OCI-M1 (cell line): Measurements from ENCODE around the gene PTPRE.

Experiments used
- DNase-seq: peaks from one replicate; lab custom pipeline; 2025; lab: John Stamatoyannopoulos, UW

PTPRE gene

DNA sequence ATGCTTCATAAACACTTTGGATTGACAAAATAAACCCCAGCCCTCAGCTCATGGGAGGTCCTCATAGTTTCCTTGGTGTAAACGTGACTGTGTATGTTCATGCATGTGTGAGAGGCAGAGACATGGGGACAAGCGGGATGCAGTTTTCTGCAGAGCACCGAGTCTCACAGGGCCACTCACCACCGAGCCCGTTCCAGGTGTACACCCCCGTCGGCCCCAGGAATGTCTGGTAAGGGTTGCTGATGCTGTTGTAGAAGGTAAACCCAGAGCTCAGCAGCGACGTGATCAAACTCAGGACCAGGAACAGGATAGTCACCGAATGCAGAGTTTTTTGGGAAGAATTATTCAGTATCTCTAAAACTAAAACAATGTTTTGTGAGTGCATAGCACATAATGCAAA is 23.4 kb upstream of the PTPRE start:
- DNase-seq, result no peak

DNA sequence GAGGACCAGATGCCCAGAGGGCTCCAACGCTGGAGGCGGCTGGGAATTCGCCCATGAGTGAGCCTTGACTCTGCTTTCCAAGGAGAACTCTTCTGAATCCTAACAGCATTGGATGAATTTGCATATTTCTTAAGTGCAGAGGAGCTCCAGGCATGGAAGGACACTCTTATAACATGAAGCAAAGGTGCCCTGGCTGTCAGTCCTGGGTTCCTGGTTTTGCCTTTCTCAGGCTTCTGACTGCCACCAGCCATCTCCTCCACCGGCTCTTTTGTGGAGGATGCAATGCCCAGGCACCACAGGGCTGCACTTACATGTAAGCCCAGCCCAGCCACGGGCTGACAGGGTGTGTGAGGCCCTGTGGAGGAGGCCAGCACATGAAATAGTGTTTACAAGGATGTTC is 22.4 kb upstream of the PTPRE start:
- DNase-seq, result no peak

- DNase-seq, result no peak
Observed at GRCh38 chr10:127886371-127887051, 20.4 kb upstream of the PTPRE start.

DNA sequence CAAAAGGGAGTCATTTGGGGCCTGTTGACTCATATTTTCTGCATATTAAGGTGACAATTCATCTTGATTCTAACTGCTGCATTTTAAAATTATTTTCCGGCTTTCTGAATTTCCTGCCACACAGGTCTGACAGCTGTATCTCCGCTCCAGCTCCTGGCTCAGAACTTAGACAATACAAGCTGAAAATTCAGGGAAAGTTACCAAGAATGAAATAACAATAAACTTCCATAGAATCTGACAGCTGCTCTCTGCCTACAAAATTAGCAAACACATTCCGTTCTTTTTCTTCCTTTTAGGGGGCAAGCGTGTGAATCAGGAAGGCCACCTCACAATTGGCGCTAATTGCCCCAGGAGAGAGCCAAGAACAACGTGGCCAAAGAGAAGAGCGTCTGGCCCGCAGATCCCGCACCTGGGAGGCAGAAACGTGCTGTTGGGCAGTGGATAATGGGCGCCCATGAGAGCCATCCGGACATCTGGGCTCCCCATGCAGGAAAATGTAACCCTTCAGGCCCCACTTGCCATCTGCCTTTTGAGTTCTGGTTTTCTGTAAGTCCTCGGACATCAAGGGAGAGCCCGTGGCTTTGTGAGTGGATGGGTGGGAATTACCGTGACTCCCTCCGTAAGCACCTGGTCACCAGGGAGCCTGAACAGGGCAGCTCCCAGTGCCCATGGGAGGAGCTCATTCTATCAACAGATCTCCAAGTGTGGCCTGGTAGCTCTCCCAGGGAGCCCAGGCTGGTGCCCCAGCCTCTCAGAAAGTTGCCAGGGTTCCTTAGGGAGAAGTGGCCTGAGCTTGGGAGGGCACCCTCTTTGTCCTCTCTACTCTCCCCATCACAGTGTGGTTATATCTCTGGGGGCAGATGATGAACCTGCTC is 19.1 kb upstream of the PTPRE start:
- DNase-seq, result no peak

DNA sequence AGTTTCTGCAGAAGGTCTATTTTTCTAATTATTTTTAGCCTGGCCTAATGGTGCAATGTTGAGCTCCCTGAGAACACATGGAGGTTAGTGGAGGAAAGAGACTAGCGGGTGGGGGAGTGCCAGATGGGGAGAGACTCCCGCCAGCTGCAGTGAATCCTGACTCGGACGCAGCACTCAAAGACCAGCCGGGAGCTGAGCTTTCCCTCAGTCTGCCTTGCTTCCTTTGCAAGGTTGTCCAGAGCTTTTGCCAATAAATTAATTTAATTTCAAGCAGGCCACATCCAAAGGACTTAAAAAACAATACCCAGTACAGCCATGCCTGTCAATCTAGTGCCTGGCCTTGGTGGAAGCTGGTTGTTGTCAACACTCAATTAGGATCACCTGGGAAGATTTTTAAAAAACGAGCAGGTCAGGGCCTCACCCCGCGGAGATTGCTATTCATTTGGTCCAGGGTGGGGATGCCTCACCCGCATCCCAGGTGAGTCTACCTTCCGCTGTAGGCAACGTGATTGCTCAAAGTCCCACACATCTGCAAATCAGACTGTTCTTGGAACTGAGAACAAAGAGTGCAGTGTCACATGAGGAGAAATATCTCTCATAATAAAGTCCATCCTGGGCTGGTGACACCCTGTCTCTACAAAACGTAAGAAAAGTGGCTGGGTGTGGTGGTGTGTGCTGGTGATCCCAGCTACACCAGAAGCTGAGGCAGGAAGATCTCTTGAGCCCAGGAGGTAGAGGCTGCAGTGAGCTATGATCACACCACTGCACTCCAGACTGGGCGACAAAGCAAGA is 18.2 kb upstream of the PTPRE start:
- DNase-seq, result no peak

GRCh38 chr10:127889605-127890195 is 17.2 kb upstream of the PTPRE start:
- no peak for DNase-seq

GRCh38 chr10:127890216-127890615 is 16.7 kb upstream of the PTPRE start:
- DNase-seq, result no peak

- DNase-seq, result no peak
Observed at GRCh38 chr10:127890832-127891334, 16.0 kb upstream of the PTPRE start.

- no peak for DNase-seq
Observed at GRCh38 chr10:127892743-127893142, 14.2 kb upstream of the PTPRE start, which contains the start of gene CLRN3. TSS of gene CLRN3 (minus strand) at chr10:127892941. CDS start at chr10:127892784, 157 bp downstream.

- DNase-seq, result no peak
Observed at GRCh38 chr10:127894146-127894545, 12.8 kb upstream of the PTPRE start.

- DNase-seq, result no peak
Observed at GRCh38 chr10:127896590-127896989, 10.3 kb upstream of the PTPRE start.

GRCh38 chr10:127897177-127897576 is 9.7 kb upstream of the PTPRE start:
- DNase-seq, result no peak

DNA sequence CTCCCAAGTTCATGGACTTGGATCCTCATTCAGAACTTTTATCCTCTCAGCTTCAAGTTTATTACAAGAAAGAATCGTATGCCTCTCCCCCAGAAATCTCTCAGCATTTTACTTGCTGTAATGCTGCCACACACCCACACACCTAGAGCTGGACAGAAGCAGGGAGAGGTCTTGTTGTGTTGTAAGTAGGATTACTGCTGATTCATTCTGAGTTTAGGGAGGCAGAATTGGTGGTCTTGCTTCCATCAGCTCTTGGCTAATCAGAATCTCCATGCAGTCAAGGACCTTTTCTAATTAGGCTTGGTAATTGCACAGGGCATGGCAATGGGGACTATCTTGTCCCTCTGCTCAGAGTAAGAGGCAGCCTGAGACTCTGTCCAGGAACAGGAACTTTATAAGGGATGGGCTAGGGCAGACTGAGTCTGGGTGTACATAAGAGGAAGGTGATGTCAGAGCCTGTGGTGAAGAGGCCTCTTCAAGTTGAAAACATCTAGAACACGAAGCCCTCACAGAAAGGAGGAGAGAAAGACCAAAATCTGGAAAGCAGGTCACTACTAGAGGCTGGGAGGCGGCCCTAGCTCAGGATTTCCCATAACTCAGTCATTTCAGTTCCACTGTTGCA is 7.0 kb upstream of the PTPRE start:
- no peak for DNase-seq

- DNase-seq, result no peak
Observed at GRCh38 chr10:127903789-127904188, 3.1 kb upstream of the PTPRE start.

- DNase-seq, result no peak
Observed at GRCh38 chr10:127904311-127905000, 2.4 kb upstream of the PTPRE start.

DNA sequence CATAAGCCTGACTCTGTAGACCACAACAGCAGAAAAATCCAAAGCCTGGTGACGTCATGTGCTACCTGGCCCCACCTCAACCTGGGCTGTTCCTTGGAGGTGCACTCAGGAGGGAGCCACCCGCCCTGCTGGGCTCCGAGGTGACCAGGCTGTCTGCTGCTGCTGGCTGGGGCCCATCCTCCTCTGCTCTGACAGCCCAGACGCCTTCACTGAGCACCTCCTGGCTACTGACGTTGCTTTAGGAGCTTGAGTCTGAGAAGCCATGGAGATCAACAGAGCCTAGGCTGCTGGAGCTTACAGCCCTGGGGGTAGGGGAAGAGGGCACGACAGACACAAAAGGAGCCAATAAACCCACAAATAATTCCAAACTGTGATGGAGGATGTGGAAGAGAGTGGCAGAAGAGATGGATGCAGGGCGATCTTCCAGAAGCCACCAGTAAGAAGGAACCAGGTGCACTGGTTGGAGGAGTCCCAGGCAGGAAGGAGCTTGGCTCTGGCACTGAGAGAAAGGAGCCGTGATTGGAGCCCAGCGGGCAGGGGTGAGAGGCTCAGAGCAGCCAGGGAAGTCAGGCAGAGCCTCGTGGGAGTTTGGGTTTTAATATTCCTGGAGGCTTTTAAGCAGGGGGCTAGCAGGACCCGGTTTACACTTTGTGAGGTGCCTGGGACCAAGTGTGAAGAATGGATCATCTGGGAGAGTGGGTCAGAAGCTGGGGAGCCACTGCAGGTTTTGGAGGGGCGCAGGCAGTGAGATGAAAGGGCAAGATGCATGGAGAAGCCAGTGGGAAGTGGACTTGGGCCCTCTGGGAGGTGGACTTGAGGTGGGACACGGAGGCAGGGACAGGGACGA is 1.7 kb upstream of the PTPRE start:
- no peak for DNase-seq

DNA sequence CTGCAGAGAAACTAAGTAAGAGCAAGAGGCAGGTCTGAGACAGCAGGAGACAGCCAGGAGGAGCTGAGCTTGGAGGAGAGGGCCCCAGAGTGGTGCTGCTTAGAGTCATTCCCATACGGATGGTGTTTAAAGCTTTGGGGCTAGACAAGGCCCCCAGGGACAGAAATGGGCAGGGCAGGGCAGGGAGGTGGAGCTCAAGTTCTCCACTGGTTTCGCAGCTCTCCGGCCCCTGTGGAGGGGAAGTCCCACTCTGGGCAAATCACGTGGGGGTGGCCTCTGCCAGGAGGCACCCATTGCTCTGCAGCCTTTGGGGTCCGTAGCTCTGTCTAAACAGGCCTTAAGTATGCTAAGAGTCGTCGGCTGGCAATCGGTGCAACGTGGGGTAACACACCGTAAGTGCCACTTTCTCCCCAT is 1.0 kb upstream of the PTPRE start:
- no peak for DNase-seq

DNA sequence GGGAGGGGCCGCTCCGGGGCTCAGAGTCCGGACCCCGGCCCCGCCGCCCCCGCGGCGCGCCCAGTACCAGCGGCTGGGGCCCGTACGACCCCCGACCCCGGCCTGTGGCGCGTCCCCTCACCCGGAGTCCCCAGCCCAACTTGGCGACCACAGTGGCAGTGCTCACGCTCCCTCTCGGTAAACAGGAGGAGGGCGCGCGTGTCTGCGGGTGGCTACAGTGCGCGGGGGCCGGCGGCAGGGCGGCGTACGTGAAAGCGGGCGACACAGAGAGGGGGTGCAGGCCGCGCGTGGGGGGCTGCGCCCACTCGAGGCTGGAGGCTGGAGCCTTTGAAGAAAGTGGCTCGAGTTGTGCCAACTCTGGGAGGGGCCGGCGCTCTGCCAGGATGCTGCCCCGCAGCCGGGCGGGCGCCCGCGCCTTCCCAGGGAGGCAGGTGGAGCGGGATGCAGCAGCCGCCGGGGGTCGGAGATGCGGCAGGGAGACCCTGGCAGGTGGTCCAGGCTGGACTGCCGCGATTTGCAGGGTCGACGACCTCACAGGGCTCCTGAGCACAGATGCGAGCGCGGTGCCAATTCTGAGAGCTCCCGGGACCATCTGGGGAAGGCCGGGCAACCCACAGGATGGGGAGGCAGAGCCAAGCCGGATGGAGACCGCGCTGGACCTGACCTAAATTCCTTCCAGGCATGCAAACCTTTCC is 655 bp downstream of the PTPRE start:
- no peak for DNase-seq
